Measurements from ENCODE around the gene PPIF. TPM values are rescaled to one million over a fixed set of nuclear protein-coding genes. Genes with fewer than 3 reads are reported as not detected.

Gene PPIF
- 14.0 TPM for total RNA-seq

GRCh38 chr10:79347226-79347893, at the start of gene PPIF:
Gene PPIF (plus strand): TSS chr10:79347469. CDS start chr10:79347549, 80 bp downstream.

Other genes starting within 250 kb of the PPIF start
- gene ZCCHC24, start 98.2 kb downstream of the PPIF start, total RNA-seq: 17.9 TPM
- gene EIF5AL1, start 165.1 kb downstream of the PPIF start, total RNA-seq: 0.11 TPM
- not detected for gene SFTPA2, start 212.9 kb downstream of the PPIF start, total RNA-seq